Measurements from ENCODE around the gene IRF8. TPM values are rescaled to one million over a fixed set of nuclear protein-coding genes. Genes with fewer than 3 reads are reported as not detected.

IRF8 gene
- total RNA-seq, 2 donors from 2014 or later, result 6.2 to 8.2 TPM

- Histone ChIP-seq H3K4me3 (no peak overlapping the region), H3K27me3 (no peaks in the 10 kb centered on the region), H3K4me1 (no peaks in the 10 kb centered on the region), H3K9me3 (no peaks in the 10 kb centered on the region), H3K27ac (no peak overlapping the region), H3K36me3 (replicated peaks in 1 of 2; ENCODE audit: insufficient read depth in 1 of 2, low read depth in 2 of 2) (no peaks in the 10 kb centered on the region)
- TF ChIP-seq CTCF (IDR thresholded peaks at IDR 0.05) (no peak), POLR2A (IDR thresholded peaks at IDR 0.05) (no peak)
- DNase-seq (no peak), ATAC-seq (no peak)
- WGBS, 2 donors, result 64 to 68% methylated on average over 20 to 24 of the region's 24 CpGs
- intact Hi-C loops (cut with DNase I), result no loop called here
These were observed 24.4 kb downstream of the IRF8 start for GRCh38 chr16:85923153-85924021.

DNA sequence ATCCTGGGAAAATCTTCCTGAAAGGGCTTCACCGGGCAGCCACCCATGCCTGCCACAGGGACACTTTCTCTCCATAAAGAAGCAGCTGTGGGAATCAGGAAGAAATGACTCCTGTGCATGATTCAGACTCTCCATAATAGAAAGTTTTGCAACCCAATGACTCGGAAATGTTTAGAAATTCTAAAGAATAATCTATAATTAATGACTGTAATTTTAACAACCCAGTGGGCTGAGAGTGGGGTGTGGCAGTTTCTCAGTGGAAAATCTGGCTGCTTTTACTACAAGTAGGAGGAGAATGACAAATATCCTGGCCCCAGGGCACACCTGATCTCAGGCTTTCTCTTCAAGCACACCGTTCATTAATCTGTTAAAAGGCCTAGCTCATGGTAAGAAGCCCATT, 25.7 kb downstream of the IRF8 start:
- H3K27me3 ChIP-seq, result no peaks in the 10 kb centered on the region
- H3K4me1 ChIP-seq, result no peaks in the 10 kb centered on the region
- 39 to 44% methylated on average over 3 of the region's 3 CpGs for WGBS, 2 donors
- intact Hi-C loops (cut with DNase I), result no loop called here
- no peak for DNase-seq
- no peaks in the 10 kb centered on the region for H3K9me3 ChIP-seq
- no peak overlapping the region for H3K27ac ChIP-seq
- no peak overlapping the region for H3K4me3 ChIP-seq
- H3K36me3 ChIP-seq (replicated peaks in 1 of 2; ENCODE audit: insufficient read depth in 1 of 2, low read depth in 2 of 2), result no peaks in the 10 kb centered on the region
- TF ChIP-seq POLR2A (IDR thresholded peaks at IDR 0.05) (no peak), CTCF (IDR thresholded peaks at IDR 0.05) (no peak)
- ATAC-seq, result no peak

- intact Hi-C loops (cut with DNase I), result no loop called here
- Histone ChIP-seq H3K4me1 (no peaks in the 10 kb centered on the region), H3K27me3 (no peaks in the 10 kb centered on the region), H3K4me3 (no peak overlapping the region), H3K36me3 (replicated peaks in 1 of 2; ENCODE audit: insufficient read depth in 1 of 2, low read depth in 2 of 2) (no peaks in the 10 kb centered on the region), H3K27ac (no peak overlapping the region), H3K9me3 (no peaks in the 10 kb centered on the region)
- WGBS, 2 donors, result 40 to 41% methylated on average over 8 of the region's 8 CpGs
- no peak for TF ChIP-seq POLR2A (IDR thresholded peaks at IDR 0.05)
- DNase-seq, result no peak
- ATAC-seq, result no peak
These were observed 27.4 kb downstream of the IRF8 start for GRCh38 chr16:85926370-85926769.

- intact Hi-C loops (cut with DNase I), result no loop called here
- no peaks in the 10 kb centered on the region for H3K9me3 ChIP-seq
- WGBS, 2 donors, result 38 to 42% methylated on average over 16 of the region's 16 CpGs
- TF ChIP-seq POLR2A (IDR thresholded peaks at IDR 0.05) (no peak), CTCF (IDR thresholded peaks at IDR 0.05) (no peak)
- no peak overlapping the region for H3K4me3 ChIP-seq
- no peaks in the 10 kb centered on the region for H3K27me3 ChIP-seq
- DNase-seq (no peak), ATAC-seq (no peak)
- no peaks in the 10 kb centered on the region for H3K36me3 ChIP-seq (replicated peaks in 1 of 2; ENCODE audit: insufficient read depth in 1 of 2, low read depth in 2 of 2)
- H3K27ac ChIP-seq, result no peak overlapping the region
- no peaks in the 10 kb centered on the region for H3K4me1 ChIP-seq
These were observed 28.4 kb downstream of the IRF8 start for GRCh38 chr16:85927371-85927770.

DNA sequence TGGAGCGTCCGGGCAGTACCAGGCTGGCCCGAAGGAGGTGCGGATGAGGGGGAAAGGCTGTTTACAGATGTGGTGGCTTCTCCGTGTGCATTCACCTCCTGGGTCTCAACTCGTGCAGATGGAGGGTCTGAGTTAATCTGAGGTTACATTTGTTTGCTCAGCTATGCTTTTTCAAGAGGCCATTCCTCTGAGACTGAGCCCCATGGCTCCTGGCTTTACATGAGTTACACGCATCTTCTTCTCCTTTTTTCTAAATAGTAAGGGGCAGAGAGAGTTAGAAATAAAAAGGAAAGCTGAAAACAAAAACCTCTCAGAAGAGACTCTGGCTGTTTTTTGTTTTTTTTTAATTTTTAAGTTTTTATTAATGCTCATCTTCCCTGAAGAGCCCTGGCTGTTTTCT, 29.0 kb downstream of the IRF8 start:
- H3K27me3 ChIP-seq, result no peaks in the 10 kb centered on the region
- 25 to 37% methylated on average over 7 of the region's 7 CpGs for WGBS, 2 donors
- H3K36me3 ChIP-seq (replicated peaks in 1 of 2; ENCODE audit: insufficient read depth in 1 of 2, low read depth in 2 of 2), result no peaks in the 10 kb centered on the region
- TF ChIP-seq POLR2A (IDR thresholded peaks at IDR 0.05), result no peak
- no peak for TF ChIP-seq CTCF (IDR thresholded peaks at IDR 0.05)
- no peak overlapping the region for H3K4me3 ChIP-seq
- no peaks in the 10 kb centered on the region for H3K9me3 ChIP-seq
- DNase-seq (no peak), ATAC-seq (no peak)
- no peaks in the 10 kb centered on the region for H3K4me1 ChIP-seq
- H3K27ac ChIP-seq, result no peak overlapping the region
- intact Hi-C loops (cut with DNase I), result no loop called here
